NCI-H146 (cell line): ENCODE results near the gene DNAJA3.
A peak's percentile ranks its signal among the peaks of the same experiment; 100 is the strongest.

Source experiments
- DNase-seq: peaks from one replicate; lab custom pipeline; 2025; lab: John Stamatoyannopoulos, UW

The DNAJA3 gene

DNA sequence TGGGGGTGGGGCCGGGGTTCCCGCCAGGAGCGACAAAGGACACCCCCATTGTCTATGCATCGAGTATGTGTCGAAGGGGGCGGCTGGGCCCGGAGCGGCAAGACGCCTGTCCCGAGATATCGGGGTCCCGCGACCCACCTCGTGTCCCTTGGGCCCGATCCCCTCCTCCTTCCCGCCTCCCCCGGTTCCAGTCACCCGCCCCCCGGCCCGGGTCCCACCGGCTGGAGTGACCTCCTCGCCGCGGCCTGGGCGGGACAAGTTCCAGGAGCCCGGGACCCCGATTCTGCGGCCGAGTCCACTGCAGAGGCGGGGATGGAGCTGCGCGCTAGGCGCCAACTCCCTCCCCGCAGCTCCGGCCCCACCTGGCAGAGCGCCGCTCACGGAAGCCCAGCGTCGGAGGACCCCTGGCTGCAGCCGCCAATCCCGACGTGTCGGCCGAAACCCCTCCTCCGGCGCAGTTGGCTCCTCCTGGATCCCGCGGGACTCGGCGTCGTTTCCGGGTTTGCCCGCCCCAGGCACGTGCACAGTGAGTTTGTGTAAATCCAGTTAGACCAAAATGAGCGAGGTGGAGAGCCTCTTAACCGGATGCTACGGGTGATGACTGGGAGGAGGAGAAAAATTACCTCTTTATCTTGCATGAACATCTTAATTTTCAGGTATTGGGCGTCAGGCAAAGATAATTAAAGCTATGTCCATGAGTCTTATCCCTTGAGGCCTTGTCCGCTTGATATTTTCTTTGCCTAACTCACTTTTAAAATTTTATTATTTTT, 48.7 kb downstream of the DNAJA3 start, which contains the start of gene NMRAL1:
NMRAL1 (minus strand) TSS at position 434 of the 770 bp plus-strand sequence. CDS start 493 bp downstream, outside the sequence.
- DNase-seq: peak; percentile 98

DNA sequence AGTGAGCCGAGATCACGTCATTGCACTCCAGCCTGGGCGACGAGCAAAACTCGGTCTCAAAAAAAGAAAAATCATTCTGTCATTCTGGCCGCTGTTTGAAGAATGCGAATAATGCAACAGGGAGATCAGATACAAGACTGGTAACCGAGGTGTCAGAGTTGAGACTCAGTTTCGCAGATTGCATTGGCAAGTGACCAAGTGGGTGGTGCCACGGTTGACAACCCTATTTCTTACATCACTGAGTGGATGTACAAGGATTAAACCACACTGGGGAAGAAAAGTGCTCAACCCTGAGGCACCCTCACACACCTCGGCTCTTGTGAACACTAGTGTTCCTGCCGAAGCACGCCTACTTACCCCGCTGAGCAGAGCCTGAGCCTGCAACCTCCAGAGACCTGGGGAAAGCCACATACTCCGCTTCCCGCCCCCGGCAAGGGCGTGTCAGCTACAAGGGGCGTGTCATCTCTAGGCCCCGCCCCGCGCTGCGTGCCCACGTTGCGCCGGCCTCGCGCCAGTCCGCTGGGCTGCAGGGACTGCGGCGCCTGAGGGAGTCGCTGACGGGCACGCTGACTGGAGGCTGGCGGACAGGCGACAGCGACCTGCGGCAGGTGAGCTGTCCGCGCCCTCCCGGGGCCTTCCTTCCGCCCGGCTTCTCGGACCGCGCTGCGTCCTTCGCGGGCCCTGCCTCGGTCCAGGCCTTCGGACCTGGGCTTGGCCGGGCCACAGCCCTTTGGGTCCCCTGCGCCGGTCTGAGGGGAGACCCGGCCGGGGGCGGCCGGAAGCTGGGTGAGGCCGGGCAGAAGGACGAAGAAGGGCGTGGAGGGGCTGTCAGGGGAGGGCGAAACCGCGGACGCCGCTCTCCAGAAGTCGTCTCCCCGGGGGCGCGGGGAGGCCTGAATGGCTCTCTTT, 50.5 kb downstream of the DNAJA3 start, which contains the start of gene HMOX2:
HMOX2 (plus strand) TSS at position 519 of the 909 bp plus-strand sequence. CDS start 29,127 bp downstream, outside the sequence.
- peak; percentile 97 for DNase-seq

DNA sequence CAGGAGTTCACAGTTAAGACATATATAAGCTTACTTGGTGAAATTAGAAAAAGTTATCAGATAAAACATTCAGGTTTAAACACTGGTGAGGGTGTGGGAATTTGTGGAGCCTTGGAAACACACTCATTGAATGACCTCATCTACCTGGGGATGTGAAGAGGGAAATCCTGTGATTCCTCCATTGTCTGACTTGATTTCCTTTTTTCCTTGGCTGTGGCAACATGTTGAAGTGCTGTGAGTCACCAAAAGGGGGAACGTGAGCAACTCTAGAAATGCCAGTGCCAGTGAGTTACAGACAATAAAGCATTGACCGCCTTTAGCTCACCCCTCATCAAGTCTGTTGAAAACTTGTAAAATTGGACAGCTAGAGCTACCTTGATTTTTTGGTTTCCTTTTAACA, 52.3 kb downstream of the DNAJA3 start:
- no peak for DNase-seq

DNA sequence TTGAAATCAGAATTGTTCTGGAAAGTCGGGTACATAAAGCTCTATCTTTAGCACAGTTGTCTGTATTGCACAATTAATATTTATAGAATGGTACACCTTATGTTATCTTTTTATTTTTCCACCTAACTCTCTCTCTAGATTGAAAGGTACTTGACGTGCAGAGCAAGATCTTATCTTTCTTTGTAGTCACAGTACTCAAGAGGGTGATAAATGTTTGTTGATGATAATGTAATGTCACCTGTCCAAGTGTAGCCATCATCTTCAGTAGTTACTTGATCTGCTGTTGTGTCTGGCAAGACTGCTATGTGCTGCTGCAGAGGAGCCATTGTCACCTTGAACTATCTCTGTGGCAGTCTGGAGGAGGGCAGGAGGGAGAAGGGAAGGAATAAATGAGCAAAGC, 55.9 kb downstream of the DNAJA3 start:
- no peak for DNase-seq

DNA sequence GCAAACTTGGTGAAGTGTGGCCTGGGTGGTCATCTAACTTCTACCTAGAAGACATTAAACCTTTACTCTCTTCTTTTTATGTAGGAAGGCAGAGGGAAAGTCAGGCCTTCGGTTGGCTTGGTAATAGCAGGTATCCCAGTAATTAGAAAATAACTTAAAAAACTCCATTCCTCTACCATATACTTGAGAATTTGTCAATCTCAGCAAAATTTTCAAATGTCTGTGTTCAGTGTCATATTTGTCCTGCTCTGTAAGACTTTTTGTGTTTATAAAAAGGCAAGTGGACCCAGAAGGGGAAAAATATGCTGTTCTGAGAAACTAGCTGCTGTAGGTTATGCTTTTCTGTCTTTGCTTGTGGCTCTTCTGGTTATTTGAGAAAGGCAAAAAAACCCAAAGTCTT, 56.3 kb downstream of the DNAJA3 start:
- DNase-seq: no peak

DNA sequence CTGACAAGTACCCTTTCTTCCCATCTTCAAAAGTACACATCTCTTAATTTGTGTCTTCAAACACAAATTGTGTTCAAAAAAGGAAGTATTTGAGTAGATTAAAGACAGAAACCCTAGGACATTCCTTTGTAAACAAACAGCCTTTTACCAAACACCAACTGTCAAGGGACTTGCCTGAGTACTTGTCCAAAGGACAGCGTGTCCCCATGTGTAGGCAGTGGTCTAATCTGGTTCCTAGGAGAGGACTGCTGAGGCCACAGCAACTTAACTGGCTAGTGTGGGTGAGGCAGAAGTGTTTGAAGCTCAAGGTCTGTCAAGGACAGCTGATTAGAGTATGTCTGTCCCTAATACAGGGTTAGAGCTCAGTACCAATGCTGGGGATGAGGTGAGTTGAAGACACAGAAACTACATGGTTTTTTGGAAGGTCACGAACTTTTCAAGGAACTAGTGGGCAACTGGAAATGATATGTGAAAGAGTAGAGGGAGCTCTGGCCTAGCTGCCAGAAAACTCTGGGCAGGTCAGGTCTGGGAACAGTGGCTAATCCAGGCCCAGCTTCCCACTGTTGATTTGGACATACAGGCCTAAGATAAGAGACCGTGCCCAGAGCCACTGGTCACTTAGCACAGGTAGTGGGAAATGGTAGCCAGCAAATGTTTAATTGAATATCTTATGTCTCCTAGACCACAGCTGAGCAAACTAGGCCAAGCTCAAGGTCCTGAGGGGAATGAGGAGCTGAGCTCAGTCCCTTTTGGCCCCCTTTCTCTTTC, 60.6 kb downstream of the DNAJA3 start:
- DNase-seq: no peak

DNA sequence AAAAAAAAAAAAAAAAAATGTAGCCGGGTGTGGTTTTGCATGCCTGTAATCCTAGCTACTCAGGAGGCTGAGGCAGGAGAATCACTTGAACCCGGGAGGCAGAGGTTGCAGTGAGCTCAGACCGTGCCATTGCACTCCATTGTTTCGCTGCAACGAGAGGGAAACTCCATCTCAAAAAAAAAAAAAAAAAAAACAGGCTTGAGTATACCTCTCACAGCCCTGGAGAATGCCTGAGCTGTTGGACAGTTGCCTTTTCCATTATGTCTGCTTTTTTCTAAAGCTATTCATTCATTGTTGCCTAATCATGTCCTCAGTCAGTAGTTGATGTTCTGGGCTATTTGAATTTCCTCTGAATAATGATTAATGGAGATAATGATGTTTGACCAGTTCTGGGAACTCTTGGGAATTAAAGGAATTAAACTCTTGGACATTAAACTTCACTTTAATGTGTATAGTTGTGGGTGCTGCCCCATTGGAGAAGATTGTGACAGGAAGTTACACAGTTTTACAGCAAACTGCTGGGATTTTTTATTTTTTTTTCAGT, 62.4 kb downstream of the DNAJA3 start:
- DNase-seq: no peak

DNA sequence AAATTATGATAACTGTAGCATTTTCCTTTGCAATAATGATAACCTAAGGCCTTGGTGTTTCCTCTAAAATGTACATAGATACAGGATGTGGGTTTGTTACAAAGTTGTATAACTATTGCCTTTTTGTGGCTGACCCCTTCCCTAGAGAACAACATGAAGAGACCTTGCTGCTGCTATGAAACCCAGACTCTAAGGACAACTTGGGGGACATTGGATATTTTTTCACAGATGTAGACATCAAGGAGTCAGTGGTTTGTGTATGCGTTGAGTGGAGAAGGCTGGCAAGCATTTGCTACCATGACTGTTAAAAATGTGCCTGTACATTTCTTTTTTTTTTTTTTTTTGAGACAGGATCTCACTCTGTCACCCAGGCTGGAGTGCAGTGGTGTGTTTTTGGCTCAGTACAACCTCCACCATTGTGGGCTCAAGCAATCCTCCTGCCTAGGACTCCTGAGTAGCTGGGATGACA, 62.9 kb downstream of the DNAJA3 start:
- DNase-seq: no peak

DNA sequence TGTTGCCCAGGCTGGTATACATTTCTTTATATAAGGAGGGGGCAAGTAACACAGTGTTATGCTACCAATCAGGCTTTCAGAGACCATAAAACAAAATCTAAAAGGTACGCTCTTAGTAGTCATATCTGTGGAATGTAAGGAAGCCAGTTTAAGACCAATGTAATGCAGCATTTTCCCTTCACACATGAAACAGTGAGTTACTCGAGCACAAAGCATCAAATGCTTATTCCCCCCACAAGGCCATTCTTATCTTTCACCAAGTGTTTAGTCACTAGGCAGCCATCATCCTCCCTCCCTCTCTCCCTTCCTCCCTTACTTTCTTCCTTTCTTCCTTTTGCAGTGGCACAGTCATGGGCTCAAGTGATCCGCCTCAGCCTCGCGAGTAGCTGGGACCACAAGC, 63.4 kb downstream of the DNAJA3 start:
- no peak for DNase-seq

DNA sequence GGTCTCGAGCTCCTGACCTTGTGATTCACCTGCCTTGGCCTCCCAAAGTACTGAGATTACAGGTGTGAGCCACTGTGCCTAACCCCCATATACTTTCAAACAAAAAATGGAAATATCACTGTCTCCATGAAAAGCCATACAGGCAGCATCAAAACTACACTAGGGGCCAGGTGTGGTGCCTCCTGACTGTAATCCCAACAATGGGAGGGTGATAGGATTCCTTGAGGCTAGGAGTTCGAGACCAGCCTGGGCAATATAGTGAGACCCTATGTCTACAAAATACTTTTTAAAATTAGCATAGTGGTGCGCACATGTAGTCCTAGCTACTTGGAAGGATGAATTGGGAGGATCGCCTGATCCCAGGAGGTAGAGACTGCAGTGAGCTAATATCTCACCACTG, 66.2 kb downstream of the DNAJA3 start:
- DNase-seq: no peak

DNA sequence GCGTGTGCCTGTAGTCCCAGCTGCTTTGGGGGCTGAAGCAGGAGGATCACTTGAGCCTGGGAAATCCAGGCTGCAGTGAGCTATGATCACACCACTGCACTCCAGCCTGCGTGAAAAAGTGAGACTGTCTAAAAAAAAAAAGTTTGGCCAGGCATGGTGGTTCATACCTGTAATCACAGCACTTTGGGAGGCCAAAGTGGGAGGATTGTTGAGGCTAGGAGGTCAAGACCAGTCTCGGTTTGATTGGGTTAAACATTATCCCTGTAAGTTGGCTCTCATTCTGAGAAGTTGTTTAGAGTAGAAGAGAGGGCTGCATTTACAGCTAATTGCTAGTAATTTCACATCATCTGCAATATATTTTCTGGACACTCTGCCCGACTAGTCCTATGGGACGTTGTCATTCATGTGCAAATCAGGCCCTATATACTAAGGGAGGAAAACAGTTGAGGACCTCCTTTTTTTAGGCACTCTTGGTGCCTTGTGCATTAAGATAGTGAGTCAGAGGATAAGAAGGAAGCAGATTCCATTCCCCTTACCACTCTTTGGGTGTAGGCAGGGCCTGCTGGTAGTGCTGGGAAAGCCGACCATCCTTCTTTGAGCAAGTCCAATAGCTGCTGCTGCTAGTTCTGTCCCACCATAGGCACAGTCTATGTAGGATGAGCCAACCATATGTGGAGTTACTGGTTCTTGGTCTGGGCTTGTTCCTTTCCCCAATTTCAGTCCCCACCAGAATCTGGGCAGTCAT, 69.2 kb downstream of the DNAJA3 start:
- DNase-seq: no peak

DNA sequence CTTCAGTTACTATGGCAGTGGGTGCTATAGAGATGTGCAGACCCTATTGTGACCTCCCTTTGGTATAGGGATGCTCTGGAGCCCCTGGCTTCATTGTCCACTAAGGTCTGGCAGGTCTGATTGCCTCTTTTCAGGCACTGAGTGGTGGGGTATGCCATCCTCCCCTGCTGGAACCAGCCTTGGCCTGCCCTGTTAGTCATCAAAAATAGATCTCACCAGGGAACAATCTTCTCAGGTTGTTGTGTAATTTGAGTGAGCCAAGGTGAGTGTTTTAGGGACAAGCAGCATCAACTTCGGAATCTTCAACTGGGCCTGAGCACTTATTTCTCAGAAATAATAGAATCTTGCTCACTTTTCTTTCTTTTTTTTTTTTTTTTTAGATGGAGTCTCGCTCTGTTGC, 70.1 kb downstream of the DNAJA3 start:
- no peak for DNase-seq

DNA sequence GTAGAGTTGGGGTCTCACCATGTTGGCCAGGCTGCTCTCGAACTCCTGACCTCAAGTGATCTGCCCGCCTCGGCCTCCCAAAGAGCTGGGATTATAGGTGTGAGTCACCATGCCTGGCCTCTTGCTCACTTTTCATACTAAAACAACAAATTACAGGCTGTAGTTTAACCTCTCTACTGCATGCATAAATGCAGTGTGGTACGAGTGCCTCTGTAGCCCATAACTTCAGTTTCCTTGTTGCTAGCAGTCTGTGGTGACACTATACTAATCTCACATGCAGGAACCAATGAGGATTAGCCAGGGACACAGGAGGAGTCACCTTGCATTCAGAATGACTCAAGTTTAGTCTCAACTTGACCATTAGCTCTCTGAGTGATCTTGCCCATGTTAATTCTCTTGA, 70.6 kb downstream of the DNAJA3 start:
- DNase-seq: no peak

DNA sequence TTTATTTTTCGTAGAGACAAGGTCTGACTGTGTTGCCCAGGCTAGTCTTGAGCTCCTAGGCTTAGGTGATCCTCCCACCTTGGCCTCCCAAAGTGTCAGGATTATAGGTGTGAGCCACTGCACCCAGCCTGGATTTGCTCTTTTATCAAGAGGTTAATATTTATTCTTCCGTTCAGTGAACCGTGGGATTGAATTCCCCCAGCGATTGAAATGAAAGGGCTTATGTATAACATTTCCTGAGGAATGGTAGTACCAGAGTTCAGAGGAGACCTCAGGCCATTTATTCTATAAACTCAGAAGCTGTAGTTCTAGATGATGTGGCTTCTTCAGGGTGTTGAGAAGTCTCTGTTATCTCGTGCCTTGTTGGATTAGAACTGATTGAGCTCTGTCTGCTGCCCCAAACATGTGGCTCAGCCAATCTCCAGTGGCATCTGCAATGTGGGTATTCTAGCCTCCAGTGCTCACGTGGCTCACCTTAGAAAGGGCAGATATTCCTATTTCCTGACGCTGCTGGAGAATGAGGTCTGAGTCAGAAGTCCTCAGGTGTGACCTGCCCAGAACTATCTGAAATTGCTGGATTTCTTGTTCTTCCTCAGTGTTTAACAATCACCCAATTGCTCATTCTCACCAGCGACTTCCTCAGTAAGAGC, 73.0 kb downstream of the DNAJA3 start:
- DNase-seq: no peak

DNA sequence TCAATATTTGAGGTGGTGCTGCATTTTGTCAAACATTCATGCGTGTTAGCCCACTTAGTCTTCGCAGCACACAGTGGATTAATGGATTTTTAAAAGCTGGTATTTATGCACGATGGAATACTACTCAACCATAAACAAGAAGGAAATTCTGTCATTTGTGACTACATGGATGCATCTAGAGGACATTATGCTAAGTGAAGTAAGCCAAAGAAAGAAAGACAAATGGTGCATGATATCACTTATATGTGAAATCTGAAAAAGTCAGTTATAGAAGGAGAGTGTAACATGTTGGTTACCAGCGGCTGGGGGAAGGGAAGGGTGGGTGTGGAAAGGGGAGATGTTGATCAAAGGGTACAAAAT, 73.5 kb downstream of the DNAJA3 start:
- DNase-seq: no peak

DNA sequence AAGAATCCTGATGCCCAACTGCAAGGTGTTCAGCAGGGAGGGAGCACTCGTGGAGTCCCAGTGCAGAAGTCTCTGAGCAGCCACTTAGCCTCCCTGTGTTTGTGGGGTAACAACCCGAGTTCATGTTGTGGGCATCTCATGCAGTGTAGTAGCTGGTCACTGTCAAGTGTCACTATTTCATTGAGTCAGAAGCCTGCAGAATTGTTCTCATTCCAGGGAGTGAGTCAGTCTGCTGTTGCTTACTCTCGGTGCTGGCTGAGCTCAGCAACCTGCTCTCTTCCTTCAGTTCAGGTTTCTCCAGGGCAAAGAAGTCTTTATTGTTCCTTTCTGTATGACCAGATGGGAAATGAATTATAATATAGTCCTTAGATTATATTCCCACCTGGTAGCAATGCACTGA, 74.6 kb downstream of the DNAJA3 start:
- DNase-seq: no peak

DNA sequence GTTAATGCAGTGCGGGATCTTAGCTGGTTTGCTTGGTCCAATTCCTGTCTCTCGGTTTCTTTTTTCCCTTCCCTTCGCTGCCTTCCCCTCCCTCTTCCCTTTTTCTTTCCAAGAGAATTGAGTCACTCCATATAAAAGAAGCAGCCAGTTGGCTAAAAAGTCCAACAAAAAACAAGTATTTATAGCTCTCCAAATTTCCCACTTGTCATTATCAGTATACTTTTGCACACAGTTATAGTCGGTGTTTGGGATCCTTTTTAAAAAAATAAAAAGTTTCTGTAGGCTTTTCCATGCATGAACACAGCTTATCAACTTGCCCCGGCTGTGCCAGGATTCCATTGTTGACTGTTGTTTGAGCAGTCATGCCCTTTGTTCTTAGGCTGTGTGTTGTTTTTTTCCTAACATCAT, 75.4 kb downstream of the DNAJA3 start:
- no peak for DNase-seq

DNA sequence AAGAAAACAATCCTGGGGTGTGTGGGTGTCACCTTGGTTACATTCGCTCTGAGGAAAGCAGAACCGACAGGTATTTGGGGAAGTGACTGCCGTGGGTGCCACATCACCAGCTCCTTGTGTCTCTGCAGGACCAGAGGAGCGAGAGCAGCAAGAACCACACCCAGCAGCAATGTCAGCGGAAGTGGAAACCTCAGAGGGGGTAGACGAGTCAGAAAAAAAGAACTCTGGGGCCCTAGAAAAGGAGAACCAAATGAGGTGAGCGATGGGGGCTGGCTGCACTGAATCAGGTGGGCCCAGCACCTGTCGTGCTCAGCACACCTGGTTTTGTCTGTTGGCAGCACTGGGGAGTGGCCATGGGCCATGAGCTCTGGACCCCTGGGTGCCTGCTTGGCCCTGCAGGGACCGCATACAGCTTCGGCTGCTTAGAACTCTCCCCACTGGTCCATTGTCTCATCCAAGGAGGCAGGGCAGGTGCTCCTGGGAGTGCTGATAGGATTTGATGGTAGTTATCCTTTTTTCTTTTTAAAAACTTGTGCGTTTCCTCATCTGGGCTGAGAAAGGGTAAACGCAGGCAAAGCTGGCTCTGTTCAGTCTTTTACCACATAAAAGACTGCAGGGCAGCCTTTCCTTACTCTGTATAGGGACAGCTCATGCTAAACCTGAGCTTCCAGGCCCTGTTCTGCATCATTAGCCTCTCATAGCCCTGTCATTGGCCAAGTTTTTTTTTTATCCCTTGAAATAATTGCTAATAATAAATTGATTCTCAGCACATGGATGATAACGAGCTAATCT, 79.9 kb downstream of the DNAJA3 start:
- no peak for DNase-seq
